Mononuclear cell (primary cell): ENCODE results near the gene JPT1. TPM values are rescaled to one million over a fixed set of nuclear protein-coding genes. Genes with fewer than 3 reads are reported as not detected.
"Not testable (repeated sequence)": the region's sequence is repeated elsewhere in the genome, so short reads cannot be mapped to it uniquely, and the experiment has no call there.

Experiments used
- H3K27me3 ChIP-seq: 2 replicates; pipeline ENCODE4 v1.6.0; 2011; ENCODE audit warnings: low read length, control low read depth; ENCODE audit not compliant: insufficient read depth
- H3K4me1 ChIP-seq: 2 replicates; pipeline ENCODE4 v1.5.1; 2011; ENCODE audit warnings: mild to moderate bottlenecking, low read length, control low read depth; ENCODE audit not compliant: insufficient read depth
- H3K4me3 ChIP-seq: 2 replicates; pipeline ENCODE4 v1.5.1; 2011; ENCODE audit warnings: mild to moderate bottlenecking, low read length, moderate library complexity
- H3K9me3 ChIP-seq: 2 replicates; pipeline ENCODE4 v1.5.1; 2011; ENCODE audit warnings: low read depth, mild to moderate bottlenecking, control low read depth, low read length
- total RNA-seq: library from RNA; depleted of rRNA; stranded (reverse); fragments of >200 nt; gene quantifications from one replicate; pipeline ENCODE4 v1.2.3, GENCODE V29; 2012

JPT1 gene
- total RNA-seq, 1 donor, result 33.5 TPM

GRCh38 chr17:75144816-75145512 is 9.3 kb downstream of the JPT1 start:
- H3K4me1 ChIP-seq, result peaks cover 44% of the 10 kb centered on the region
- H3K27me3 ChIP-seq, result no peaks in the 10 kb centered on the region
- H3K9me3 ChIP-seq, result no peaks in the 10 kb centered on the region
- no peak overlapping the region for H3K4me3 ChIP-seq

- H3K27me3 ChIP-seq, result no peaks in the 10 kb centered on the region
- H3K4me3 ChIP-seq, result no peak overlapping the region
- peaks cover 29% of the 10 kb centered on the region for H3K4me1 ChIP-seq
- no peaks in the 10 kb centered on the region for H3K9me3 ChIP-seq
These were observed 11.9 kb downstream of the JPT1 start for GRCh38 chr17:75142236-75142971.

GRCh38 chr17:75138519-75138918 is 15.8 kb downstream of the JPT1 start:
- H3K4me3 ChIP-seq, result no peak overlapping the region
- no peaks in the 10 kb centered on the region for H3K9me3 ChIP-seq
- peaks cover 15% of the 10 kb centered on the region for H3K4me1 ChIP-seq
- H3K27me3 ChIP-seq, result no peaks in the 10 kb centered on the region

- H3K9me3 ChIP-seq, H3K27me3 ChIP-seq, H3K4me3 ChIP-seq: not testable (repeated sequence)
- H3K4me1 ChIP-seq, result peaks cover 15% of the 10 kb centered on the region
These were observed 16.6 kb downstream of the JPT1 start for GRCh38 chr17:75137762-75138161.

DNA sequence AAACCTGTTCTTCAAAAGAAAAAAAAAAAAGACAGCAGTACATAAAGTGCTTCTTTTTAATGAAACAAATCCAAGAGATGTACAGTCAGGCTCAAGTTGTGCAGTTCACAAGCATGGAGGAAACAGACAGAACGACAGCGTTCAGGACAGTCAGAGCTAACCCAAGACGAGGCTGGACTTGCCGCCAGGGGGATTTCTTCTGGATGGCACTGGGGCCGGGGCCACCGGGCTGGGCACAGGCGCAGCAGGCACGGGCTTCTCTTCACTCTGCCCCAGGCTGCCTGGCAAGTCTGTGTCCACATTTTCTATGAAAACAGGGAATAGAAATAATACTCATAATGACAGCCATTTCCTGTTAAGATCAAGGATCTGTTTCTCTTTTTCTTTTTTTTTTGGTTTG is 18.4 kb downstream of the JPT1 start:
- no peaks in the 10 kb centered on the region for H3K9me3 ChIP-seq
- peaks cover 18% of the 10 kb centered on the region for H3K4me1 ChIP-seq
- H3K27me3 ChIP-seq, result no peaks in the 10 kb centered on the region
- H3K4me3 ChIP-seq, result no peak overlapping the region

DNA sequence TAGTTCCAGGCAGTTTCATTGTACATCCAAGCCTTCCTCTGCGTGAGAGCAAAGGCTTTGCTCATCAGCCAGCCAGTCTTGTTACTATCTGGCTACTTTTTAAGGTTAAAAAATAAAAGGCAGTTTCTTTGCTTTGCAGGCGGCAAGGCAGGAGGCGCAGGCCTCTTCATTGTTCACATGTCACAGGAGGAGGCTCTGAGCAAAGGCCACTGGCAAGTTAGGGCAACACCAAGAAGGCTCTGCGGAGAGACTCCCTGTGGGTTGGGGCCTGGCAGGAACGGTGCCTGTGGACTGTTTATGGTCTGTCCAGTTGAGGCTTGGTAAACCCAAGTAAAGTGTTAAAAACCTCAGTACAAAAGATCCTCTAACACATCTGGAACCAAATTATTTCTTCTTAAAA is 18.9 kb downstream of the JPT1 start:
- Histone ChIP-seq H3K27me3 (no peaks in the 10 kb centered on the region), H3K4me1 (peaks cover 16% of the 10 kb centered on the region)

DNA sequence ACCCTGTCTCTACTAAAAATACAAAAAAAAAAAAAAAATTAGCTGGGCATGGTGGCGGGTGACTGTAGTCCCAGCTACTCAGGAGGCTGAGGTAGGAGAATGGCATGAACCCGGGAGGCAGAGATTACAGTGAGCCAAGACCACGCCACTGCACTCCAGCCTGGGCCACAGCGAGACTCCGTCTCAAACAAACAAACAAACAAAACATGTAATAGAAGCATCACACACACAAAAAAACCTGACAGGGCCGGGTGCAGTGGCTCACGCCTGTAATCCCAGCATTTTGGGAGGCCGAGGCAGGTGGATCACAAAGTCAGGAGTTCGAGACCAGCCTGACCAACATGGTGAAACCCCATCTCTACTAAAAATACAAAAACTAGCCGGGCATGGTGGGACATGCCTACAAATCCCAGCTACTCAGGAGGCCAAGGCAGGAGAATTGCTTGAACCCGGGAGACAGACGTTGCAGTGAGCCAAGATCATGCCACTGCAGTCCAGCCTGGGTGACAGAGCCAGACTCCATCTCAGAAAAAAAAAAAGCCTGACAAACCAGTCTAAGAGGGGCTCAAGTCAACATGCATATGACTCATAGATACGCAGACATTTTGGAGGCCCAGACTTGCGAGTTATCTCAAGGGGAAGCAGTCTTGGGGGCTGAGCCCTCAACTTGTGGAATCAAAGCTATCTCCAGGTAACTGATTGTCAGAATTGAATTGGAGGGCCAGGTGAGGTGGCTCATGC is 20.5 kb downstream of the JPT1 start:
- H3K9me3 ChIP-seq, H3K27me3 ChIP-seq, H3K4me3 ChIP-seq: not testable (repeated sequence)

More for the DNA sequence above, 18.9 kb downstream of the JPT1 start:
- no peak overlapping the region for H3K4me3 ChIP-seq
- no peaks in the 10 kb centered on the region for H3K9me3 ChIP-seq

DNA sequence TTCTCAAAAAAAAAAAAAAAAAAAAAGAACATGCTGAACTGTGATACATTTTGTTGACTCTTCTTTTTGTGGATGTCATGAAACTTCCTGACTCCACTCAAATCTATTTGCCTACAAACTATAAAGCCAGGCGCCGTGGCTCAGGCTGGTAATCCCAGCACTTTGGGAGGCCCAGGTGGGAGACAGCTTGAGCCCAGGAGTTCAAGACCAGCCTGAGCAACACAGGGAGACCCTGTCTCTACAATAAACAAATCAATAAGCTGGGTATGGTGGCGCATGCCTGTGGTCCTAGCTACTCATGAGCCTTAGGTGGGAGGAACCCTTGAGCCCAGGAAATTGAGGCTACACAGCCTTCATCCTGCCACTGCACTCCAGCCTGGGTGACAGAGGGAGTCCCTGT is 21.3 kb downstream of the JPT1 start:
- Histone ChIP-seq H3K4me1 (peaks cover 17% of the 10 kb centered on the region), H3K4me3 (no peak overlapping the region), H3K9me3 (no peaks in the 10 kb centered on the region), H3K27me3 (no peaks in the 10 kb centered on the region)

More for the DNA sequence above, 20.5 kb downstream of the JPT1 start:
- peaks cover 17% of the 10 kb centered on the region for H3K4me1 ChIP-seq

GRCh38 chr17:75132018-75133000 is 22.0 kb downstream of the JPT1 start:
- not testable (repeated sequence) for H3K9me3 ChIP-seq, H3K27me3 ChIP-seq
- H3K4me1 ChIP-seq, result peaks cover 17% of the 10 kb centered on the region
- peak overlapping the region; percentile 70 for H3K4me3 ChIP-seq

DNA sequence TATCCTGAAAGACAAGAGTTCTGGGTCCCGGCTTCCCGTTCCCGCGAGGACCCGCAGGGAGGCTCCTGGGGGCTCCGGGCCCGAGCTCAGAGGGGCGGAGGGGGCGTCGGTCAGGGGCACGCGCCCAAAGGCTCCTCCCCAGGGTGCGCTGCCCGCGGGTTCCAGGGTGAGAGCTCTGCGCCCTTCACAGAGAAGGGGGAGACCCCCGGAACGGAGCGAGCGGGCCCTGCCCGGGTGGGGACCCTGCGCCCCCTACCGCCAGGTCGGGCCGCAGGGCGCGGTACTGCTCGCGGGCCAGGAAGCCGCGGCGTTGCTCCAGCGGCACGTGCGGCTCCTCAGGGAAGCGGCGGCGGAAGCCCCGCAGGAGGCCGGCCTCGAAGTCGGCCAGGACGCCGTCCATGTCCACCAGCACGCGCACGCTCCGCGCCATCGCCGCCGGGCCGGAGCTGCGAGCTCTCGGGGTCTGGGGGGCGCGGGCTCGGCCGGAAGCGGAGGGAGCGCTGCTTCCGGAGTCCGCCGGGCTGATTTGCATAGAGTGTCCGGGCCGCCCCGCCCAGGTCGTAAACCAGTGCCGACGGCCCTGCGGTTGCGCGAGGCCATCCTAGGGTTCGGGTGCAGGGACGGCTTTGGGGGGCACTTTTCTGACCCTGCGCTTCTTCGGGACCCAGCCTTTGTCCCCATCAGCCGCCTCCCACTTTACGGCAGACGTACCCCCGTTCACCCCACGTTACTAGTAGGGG is 22.9 kb downstream of the JPT1 start, which contains the start of gene NT5C:
TSS of gene NT5C (minus strand) at position 465 of the 740 bp plus-strand sequence. CDS start at position 430, 35 bp downstream.
- Histone ChIP-seq H3K4me3 (peak within 1 kb of the TSS; percentile 70), H3K27me3 (no peaks in the 10 kb centered on the region), H3K9me3 (no peaks in the 10 kb centered on the region), H3K4me1 (peaks cover 20% of the 10 kb centered on the region)

GRCh38 chr17:75130632-75131277 is 23.6 kb downstream of the JPT1 start:
- peak overlapping the region; percentile 70 for H3K4me3 ChIP-seq
- peaks cover 27% of the 10 kb centered on the region for H3K4me1 ChIP-seq
- no peaks in the 10 kb centered on the region for H3K27me3 ChIP-seq
- no peaks in the 10 kb centered on the region for H3K9me3 ChIP-seq

- no peak overlapping the region for H3K4me3 ChIP-seq
- no peaks in the 10 kb centered on the region for H3K9me3 ChIP-seq
- peaks cover 33% of the 10 kb centered on the region for H3K4me1 ChIP-seq
- no peaks in the 10 kb centered on the region for H3K27me3 ChIP-seq
These were observed 24.2 kb downstream of the JPT1 start for GRCh38 chr17:75130059-75130631.

DNA sequence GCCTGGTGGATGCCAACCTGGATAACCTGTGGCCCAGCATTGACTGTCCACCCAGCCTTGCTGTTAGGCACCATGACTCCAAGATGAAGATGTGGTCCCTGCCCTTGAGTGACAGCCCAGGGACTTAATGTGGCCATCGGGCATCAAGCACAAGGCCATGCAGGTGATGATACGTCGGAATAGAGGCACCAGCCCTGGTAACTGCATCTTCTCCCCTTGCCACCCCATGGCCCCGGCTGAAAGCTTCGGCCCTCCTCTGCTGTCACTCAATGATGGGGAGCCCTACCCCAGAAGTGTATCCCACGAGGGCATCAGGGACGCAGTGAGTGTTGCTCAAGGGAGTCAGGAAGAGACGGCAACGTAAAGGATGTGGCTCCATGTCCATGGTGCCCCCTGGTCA is 24.7 kb downstream of the JPT1 start:
- no peaks in the 10 kb centered on the region for H3K27me3 ChIP-seq
- no peaks in the 10 kb centered on the region for H3K9me3 ChIP-seq
- no peak overlapping the region for H3K4me3 ChIP-seq
- peaks cover 39% of the 10 kb centered on the region for H3K4me1 ChIP-seq
